HG03196 (cell line): ENCODE measurements around the gene OSGIN1.

ENCODE experiments used
- ATAC-seq: cut with Tn5 transposase; IDR thresholded peaks from one replicate; pipeline ENCODE4 v1.9.1; 2021; ENCODE audit not compliant: unreplicated experiment

Gene OSGIN1

DNA sequence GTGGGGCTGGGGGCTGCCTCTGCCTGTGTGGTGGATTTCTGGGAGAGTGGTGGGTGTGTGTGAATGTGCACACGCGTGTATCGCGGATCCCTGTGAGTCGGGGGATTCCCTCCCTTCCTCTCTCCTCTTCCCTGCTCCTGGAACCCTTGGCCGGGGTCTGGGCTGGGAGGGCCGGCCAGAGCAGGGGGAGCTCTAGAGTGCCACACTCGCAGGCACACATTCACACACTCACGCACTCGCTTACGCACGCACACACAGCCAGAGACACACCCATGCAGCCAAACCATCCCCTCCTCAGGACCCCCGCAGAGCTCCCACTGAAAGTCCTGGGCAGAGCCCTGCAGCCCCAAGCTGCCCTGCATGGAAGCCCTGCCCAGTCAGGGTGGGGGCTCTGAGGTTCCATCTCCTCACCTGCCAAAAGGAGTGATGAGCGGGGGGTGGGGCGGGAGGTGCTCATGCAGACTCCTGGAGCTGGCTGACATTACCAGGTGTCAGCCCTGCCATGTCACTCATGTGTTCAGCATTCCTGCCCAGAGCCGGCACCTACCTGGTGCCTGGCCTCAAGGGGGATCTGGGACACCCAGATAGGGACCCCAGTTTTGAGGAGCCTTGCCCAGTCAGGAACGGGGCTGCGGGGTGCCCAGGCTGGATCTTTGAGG is 16.9 kb downstream of the OSGIN1 start:
- no peak for ATAC-seq

DNA sequence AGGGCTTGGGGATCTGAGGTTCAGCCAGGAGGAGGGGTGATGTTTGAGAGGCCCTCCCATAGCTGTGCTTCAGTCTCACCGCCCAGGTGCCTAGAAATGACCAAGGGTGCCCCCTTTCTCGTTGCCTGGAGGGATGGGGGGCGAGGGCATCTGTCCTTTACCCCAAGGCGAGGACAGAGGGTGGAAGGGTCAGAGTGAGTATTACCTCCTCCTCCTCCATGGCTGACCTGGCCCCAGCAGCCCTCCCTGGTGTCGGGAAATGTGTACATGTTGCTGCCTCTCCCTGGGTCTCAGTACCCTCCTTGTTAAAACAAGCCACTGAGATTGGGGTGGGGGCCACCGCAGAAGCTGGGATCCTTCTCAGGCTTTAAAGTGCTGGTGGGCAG is 17.4 kb downstream of the OSGIN1 start:
- no peak for ATAC-seq

DNA sequence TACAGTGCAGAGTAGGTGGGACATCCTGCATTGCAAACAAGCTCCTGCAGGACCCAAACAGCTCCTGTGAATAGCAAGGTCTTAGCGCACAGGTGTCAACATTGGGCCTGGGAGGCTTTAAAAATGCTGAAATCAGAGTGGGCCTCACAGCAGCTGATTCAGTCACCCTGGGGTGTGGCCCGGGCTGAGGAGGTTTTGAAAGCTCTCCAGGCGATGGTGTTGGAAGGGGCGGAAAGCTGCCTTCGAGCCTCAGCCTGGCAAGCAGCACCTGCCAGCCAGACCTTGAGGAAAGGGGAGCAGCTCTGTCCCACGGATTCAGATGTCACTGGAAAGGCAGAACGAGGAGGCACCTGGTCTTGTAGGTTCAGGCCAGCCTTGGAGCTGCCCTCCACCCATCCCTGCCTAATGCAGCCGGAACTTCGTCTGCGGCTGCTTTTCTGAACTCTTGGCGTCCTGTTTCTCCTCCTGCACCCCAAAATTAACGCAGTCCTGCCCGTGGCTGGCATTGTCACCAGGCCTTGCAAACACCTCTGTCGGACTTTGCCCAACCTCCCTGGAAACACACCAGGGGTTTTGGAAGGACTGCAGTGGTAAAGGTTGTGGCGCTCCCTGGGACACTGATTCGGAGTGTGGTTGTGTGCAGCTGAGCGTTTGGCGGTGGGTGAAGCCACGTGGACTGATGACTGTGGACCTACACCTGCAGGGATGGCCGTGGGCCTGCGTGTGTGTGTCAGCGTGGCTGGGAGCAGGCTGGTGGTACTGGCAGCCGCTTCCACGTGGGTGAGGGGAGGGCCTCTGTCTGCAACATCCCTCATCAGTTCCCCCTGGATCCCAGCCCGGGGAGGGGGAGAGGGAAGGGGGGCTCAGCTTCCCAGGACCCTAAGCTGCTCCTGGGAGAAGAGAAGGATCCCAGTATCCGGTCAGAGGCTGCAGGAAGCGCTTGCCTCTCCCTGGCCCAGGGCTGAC is 18.4 kb downstream of the OSGIN1 start:
- ATAC-seq = no peak

DNA sequence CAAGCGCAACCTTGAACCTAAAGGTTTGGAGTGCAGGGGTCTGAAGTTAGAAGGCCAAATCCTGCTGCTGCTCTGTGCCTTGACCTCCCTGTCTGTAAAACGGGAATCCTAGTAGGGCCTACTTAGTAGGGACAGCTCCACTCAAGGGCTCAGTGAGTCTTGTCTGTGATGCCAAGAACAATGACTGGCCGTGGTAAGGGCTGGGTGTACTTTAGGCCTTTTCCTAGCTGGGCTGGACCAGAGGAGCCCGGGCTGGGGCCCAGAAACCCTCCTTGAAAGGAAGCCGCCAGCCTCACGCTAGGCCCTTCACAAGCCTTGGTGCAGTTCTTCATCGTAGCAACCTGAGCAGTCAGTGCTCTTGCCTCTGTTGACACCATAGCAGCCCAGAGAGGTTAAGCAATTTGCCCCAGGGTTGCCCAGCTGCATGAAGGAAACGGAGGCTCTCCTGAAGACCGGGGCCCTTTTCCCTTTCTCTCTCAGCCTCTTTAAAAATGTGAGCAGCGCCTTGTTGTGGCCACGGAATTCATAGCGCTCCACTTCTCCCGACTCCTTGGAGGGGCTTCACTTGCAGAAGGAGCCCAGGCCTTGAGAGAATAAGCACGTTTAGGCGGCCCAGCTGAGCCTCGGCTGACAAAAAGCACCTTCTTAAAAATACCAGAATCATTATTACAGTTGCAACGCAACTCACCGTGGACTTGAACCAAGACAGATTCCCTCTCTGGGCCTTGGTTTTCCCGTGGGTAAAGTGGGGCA is 19.4 kb downstream of the OSGIN1 start:
- no peak for ATAC-seq

DNA sequence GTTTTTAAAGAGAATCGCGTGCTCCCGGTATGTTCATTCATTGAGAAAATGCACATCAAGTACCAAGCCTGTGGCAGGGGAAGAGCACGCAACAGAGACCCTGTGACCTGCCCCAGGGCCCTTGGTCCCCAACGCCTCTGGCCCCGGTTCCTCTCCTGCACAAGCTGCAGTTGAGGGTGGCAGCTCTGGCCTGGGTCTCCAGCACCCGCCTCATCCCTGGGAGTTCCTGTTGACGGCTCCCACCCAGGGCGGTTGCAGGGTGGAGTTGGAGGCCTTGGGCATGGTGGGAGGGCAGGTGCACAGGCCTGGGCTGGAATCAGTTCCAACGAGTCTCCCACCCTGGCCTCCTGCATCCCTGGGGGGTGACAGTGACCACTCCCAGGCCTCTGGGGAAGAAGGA is 20.0 kb downstream of the OSGIN1 start:
- no peak for ATAC-seq

DNA sequence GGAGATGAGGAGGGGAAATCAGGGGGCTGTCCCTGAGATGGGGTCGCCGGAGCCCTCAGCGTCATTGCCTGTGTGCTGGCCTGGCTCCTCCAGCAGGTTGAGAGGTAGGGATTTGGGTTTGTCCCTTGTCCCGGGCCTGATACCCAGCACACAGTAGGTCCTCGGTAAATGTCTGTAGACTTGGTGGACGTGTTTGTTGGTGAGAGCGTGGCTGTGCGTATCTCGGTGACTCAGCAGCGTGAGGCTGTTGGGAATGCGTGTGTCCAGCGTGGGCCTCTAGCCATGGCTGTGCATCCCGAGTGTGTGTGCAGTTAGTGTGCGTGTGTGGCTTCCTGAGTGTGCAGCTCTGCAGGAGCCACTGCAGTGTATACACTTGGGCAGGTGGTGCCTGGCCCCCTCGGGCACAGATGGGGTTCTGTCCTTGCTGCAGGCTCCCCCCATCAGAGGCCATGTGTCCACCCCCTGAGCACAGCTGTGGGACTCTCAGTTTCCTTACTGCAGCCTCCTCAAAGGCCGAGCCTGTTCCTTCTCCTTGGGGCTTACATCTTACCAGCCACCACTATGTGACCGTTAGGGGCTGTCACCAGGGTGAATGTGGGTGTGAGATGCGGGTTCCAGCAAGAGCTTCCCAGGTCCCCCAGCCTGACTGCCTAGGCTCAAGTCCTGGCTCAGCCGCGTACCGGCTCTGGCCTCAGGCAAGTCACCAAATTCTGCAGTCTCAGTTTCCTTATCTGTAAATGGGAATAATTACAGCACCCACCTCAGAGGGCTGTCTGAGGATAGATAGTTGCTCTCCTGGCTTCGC is 20.7 kb downstream of the OSGIN1 start:
- ATAC-seq = no peak

DNA sequence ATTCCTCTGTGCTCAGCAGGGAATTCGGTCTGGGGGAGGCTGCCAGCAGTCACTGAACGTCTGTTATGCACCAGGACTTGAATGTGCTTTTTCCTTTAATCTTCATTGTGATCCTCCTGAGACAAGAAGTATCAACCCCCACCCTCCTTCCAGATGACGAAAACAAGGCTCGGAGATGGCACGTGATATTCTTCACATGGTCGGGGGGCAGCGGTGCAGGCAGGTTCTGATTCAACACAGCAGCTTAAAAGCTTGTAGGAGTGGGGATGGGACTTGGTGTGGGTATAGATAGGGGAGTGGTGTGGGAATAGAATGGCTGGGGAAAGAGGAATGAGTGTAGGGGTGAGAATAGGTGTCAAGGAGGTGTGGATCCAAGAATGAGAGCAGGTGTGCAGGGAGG is 21.4 kb downstream of the OSGIN1 start:
- no peak for ATAC-seq

DNA sequence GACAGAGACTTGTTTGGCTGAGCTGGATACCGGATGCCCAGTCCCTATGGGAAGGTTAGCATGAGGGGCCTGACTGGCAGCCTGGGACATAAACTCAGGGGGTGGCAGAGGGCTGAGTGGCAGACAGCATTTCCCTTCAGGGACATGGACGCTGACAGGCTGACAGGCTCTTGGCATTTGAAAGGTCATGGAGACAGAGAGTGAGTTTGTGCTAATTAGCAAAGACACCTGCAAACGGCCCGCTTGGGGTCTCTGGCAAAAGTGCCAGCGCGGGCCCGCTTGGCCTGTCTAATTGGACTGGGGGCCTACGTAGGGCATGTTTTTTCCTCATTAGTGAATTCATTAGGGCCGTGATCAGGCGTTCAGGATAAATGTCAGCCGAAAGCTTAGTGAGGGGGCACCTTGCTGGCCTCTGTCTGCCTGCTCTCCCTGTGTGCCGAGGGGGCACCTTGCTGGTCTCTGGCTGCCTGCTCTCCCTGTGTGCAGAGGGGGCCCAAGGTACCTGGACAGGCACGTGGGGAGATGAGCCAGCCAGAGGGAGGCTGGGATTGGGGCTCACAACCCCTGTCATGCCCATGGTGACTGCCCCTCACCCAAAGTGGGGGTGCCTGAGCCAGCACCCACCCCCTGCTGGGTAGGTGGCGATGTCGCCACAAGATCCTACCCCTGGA is 22.7 kb downstream of the OSGIN1 start:
- no peak for ATAC-seq

DNA sequence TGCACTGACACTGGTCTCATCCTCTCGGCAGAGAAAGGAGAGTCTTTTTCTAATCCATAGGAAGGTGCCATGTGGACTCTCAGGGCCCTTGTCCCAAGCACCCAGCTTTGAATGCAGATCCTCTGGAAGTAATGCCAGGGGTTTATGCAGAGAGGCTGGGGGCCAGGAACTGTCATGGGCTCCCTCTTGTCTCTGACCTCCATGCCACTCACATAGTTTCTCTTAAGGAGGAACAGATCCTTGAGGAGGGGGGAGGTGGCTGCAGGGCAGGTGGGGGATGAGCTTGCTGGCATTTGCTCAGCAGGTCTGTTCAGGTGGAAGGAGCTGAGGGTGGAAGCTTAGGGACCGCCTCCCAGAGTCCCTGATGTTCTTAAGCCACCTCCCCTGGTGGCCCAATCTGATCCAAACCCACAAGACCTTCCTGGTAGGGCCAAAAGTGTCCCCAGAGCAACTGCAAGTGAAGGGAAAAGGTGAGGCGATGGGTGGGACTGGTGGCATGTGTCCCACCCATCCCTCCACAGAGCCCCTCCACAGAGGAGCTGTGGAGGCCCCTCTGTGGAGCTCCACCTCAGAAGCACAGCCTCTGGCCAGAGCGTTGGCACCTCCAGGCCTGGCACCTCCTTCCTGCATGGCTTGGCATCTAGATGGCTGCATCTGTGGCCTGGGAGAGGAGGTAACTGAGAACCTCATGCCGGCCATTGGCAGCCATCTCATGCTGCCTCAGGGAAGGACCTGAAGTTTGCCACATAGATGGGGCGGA is 24.2 kb downstream of the OSGIN1 start:
- ATAC-seq = no peak

DNA sequence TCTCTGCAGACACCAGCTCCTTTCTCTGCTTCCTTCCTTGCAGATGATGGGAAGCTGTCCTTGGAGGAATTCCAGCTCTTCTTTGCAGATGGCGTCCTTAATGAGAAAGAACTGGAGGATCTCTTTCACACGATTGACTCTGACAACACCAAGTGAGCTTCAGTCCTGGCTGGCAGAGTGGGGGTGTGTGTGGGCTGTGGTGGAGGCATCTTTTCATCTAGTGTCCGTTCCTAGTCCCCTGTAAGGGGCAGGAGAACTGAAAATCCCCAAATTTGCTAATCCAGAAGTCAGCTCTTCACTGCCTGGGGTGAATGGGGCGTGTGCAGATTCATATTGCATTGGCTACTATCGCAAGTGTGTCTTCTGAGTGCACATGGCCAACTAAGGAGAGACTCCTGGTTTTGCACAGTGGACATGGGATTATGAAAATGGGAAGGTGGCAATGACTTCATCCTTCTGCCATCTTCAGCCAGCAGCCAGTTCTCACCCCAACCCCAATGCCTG is 25.4 kb downstream of the OSGIN1 start:
- no peak for ATAC-seq

DNA sequence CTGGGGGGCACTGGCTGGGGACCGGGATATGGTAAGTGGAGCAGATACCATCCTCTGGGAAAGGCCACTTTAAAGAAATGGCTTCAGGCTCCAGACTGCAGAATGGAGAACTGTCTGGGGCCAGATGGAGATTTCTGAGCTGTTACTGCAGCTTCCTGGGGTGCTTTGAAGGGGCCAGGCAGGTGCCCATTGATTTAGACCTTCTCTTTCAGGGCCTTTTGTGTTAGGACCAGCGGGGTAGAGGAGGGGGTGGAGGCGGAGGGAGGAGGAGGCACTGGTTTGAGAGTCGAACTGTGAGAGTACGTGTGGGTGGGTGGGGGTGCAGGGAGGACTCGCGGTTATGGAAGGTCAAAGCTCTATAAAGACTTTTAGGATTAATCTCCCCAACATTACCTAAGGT is 26.4 kb downstream of the OSGIN1 start:
- no peak for ATAC-seq

DNA sequence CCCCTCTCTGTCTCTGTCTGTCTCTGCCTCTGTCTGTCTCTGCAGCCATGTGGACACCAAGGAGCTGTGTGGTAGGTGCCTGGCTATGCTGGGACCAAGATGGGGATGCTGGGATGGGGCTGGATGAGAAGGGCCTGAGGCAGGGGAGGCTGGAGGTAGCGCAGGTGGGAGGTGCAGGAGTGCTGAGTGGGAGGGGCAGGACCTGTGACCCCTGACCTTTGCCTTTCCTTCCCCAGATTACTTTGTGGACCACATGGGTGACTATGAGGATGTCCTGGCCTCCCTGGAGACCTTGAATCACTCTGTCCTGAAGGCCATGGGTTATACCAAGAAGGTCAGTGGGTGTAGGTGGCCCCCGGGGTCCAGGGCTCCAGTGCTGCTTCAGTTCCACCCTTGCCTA is 27.8 kb downstream of the OSGIN1 start:
- no peak for ATAC-seq

DNA sequence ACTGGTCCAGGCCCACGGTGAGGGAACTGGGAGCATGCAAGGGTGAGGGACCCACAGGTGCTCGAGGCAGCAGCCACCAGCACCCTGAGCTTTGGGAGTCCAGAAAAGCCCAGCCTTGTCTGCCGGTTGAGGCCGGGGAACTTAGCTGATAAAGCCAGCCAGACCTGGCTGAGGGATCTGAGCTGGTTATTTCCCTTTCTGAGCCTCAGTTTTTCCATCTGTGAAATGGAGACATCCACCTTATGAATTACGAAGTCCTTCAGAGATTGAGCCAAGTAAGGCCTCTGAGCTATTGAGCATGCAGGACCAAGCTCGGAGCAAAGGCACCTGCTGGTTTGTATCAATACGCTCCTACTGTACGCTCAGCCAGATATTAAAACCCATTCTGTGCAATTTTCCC is 28.8 kb downstream of the OSGIN1 start:
- no peak for ATAC-seq

DNA sequence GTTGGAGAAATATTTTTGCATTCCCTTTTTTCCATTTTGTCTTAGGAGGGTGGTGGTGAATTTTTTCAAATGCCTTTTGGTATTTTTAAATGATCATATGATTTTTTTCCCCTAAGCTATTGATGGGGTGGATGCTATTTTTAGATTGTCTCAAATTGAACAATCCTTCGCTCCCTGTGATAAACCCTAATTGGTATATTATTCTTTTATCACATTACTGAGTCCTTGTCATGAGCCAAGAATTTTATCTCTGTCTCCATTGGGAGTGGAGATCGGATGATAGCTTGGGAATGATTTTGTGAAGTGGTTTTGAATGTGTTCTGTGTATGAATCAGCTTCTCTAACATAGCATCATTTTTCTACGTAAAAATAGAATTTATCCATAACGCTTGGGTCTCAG is 30.5 kb downstream of the OSGIN1 start:
- ATAC-seq = no peak

DNA sequence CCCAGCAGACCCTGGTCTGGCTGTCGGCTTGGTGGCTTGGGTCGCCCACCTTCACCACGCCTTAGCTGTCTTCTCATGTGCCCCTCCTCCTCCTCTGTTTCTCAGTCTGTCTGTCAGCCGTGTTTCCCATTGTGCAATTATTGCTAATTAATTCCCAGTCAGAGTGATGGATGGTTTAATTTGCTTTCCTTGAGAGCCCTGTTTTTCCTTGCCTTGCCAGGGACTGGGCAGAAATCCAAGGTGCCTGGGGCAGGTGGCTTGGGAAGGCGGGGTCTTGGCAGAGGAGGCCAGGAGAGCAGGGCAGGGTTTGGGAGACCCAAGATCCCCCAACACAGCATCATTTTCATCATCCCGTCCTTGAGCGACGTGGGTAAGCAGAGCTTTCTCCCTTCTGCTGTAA is 36.3 kb downstream of the OSGIN1 start:
- no peak for ATAC-seq

DNA sequence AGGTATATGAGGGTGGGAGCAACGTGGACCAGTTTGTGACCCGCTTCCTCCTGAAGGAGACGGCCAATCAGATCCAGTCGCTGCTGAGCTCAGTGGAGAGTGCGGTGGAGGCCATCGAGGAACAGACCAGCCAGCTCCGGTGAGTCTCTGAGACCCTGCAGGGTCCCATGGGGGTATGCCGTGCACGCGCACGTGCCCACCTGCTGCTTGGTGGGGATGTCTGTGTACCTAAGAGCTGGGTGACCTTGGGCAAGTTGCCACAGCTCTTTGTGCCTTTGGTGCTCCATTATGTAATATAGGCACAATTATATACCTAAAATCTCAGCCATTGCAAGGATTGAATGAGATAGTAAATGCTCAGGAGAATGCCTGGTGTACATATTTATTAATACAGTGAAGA is 37.5 kb downstream of the OSGIN1 start:
- ATAC-seq = no peak

DNA sequence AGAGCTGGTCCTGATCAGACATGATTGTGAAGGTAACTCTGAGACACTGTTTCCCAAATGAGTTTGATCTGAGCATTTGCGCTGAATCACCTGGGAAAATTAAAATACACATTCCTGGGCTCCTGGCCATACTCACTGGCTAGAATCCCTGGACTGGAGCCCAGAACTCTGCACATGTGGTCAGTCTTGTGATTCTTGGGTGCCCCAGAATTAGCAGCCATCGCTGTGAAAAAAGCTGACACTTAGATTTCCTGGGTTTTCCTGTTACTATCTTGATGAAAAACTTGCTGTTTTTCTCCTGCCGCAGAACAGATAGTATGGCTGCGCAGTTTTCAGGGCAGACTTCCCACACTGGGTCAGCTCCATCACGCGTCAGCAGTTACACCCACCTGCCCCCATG is 39.6 kb downstream of the OSGIN1 start:
- ATAC-seq = no peak

DNA sequence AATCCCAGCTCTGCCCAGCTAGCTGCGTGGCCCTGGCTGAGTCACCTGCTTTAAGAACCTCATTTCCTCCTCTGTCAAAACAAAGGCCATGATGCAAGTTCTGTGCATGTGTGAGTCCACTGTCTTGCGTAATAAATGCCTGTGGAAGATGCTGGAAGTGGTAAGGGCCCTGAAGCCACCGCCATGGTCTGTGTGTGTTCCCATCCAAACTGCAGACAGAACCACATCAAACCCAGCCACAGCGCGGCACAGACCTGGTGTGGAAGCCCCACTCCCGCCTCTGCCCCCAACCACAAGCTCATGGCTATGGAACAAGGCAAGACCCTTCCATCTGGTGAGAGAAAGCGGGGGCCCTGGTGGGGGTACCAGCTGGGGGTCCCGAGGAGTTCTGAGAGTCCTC is 41.0 kb downstream of the OSGIN1 start:
- ATAC-seq = no peak

DNA sequence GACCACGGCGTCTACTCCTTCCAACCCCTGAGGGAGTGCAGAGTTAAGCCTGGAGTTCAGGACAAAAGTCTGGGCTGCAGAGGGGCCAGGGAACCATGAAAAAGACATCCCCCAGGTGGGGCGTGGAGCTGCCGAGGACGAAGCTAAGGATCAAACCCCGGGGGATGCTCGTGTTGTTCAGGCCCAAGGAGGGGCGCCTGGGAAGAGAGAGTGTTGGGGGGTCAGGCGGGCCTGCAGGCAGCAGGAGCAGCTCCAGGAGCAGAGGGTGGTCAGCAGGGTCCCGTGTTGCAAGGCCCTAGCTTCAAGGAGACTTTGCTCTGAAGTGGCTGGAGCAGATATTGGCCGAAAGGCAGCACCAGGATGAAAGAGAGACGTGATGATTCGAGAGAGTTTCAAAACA is 41.7 kb downstream of the OSGIN1 start:
- ATAC-seq = no peak
